NCI-H446 treated with DMSO at 0.1 percent for 48 hours (cell line): ENCODE data around the gene DENND10.
"Not testable (repeated sequence)": the region's sequence is repeated elsewhere in the genome, so short reads cannot be mapped to it uniquely, and the experiment has no call there.

Experiments used
- DNase-seq: peaks from one replicate; lab custom pipeline; 2025; lab: John Stamatoyannopoulos, UW

The DENND10 gene

GRCh38 chr10:119098576-119098975 is 5.3 kb upstream of the DENND10 start:
- no peak for DNase-seq

GRCh38 chr10:119100434-119101238 is 3.3 kb upstream of the DENND10 start:
- DNase-seq: no peak

- DNase-seq: no peak
Measured at GRCh38 chr10:119101366-119102098, 2.4 kb upstream of the DENND10 start.

GRCh38 chr10:119103241-119103902 is 541 bp upstream of the DENND10 start:
- no peak for DNase-seq

- no peak for DNase-seq
Measured at GRCh38 chr10:119104654-119105015, 722 bp downstream of the DENND10 start.

GRCh38 chr10:119105155-119105554 is 1.2 kb downstream of the DENND10 start:
- DNase-seq: no peak

- not testable (repeated sequence) for DNase-seq
Measured at GRCh38 chr10:119105899-119106298, 2.0 kb downstream of the DENND10 start.

GRCh38 chr10:119107106-119107505 is 3.2 kb downstream of the DENND10 start:
- not testable (repeated sequence) for DNase-seq

- not testable (repeated sequence) for DNase-seq
Measured at GRCh38 chr10:119107771-119108170, 3.9 kb downstream of the DENND10 start.

GRCh38 chr10:119112056-119112455 is 8.1 kb downstream of the DENND10 start:
- no peak for DNase-seq

- DNase-seq: no peak
Measured at GRCh38 chr10:119113751-119114732, 10.1 kb downstream of the DENND10 start.

- DNase-seq: no peak
Measured at GRCh38 chr10:119115926-119116325, 12.0 kb downstream of the DENND10 start.

GRCh38 chr10:119116326-119116951 is 12.5 kb downstream of the DENND10 start:
- no peak for DNase-seq

GRCh38 chr10:119118231-119118630 is 14.3 kb downstream of the DENND10 start:
- no peak for DNase-seq

GRCh38 chr10:119119400-119119799 is 15.5 kb downstream of the DENND10 start:
- DNase-seq: no peak

- no peak for DNase-seq
Measured at GRCh38 chr10:119120413-119120867, 16.5 kb downstream of the DENND10 start.

GRCh38 chr10:119120875-119121274 is 17.0 kb downstream of the DENND10 start:
- DNase-seq: no peak

GRCh38 chr10:119125942-119126341 is 22.0 kb downstream of the DENND10 start:
- no peak for DNase-seq

GRCh38 chr10:119129721-119130120 is 25.8 kb downstream of the DENND10 start:
- DNase-seq: no peak

- no peak for DNase-seq
Measured at GRCh38 chr10:119131512-119132240, 27.8 kb downstream of the DENND10 start.
